GM23248 (cell line): Measurements from ENCODE around the gene GRAMD1A. TPM values are rescaled to one million over a fixed set of nuclear protein-coding genes. Genes with fewer than 3 reads are reported as not detected.

Experiments
- DNase-seq: peaks from one replicate; pipeline ENCODE4 v3.0.0-alpha.2; 2015
- H2AFZ ChIP-seq: fragments of 200-600 bp; sonication (generic); 2 replicates; pipeline ENCODE4 v1.6.1; 2016; ENCODE audit warnings: antibody characterized with exemption
- H3F3A ChIP-seq: fragments of 200-600 bp; sonication (generic); 2 replicates; pipeline ENCODE4 v1.6.1; 2016; ENCODE audit warnings: mild to moderate bottlenecking, antibody characterized with exemption, mixed run types; ENCODE audit not compliant: insufficient read depth
- H3K27ac ChIP-seq: fragments of 200-600 bp; sonication (generic); 2 replicates; pipeline ENCODE4 v1.5.1; 2016; ENCODE audit warnings: mild to moderate bottlenecking
- H3K27me3 ChIP-seq: fragments of 200-600 bp; sonication (generic); replicated peaks from 2 replicates; pipeline ENCODE4 v1.6.1; 2016; ENCODE audit warnings: mild to moderate bottlenecking; ENCODE audit not compliant: insufficient read depth
- H3K36me3 ChIP-seq: fragments of 200-600 bp; sonication (generic); 2 replicates; pipeline ENCODE4 v1.6.1; 2016; ENCODE audit warnings: low read depth, mild to moderate bottlenecking
- H3K4me1 ChIP-seq: fragments of 200-600 bp; sonication (generic); 2 replicates; pipeline ENCODE4 v1.6.1; 2016; ENCODE audit warnings: mild to moderate bottlenecking; ENCODE audit not compliant: insufficient read depth
- H3K4me2 ChIP-seq: fragments of 200-600 bp; sonication (generic); one replicate; pipeline ENCODE4 v1.6.1; 2016; ENCODE audit warnings: mild to moderate bottlenecking; ENCODE audit not compliant: unreplicated experiment
- H3K4me3 ChIP-seq: fragments of 200-600 bp; sonication (generic); 2 replicates; pipeline ENCODE4 v1.5.1; 2016; ENCODE audit warnings: mild to moderate bottlenecking
- H3K79me2 ChIP-seq: fragments of 200-600 bp; sonication (generic); 2 replicates; pipeline ENCODE4 v1.6.1; 2016; ENCODE audit warnings: mild to moderate bottlenecking; ENCODE audit not compliant: insufficient read depth
- H3K9ac ChIP-seq: fragments of 200-600 bp; sonication (generic); 2 replicates; pipeline ENCODE4 v1.6.1; 2016; ENCODE audit warnings: mild to moderate bottlenecking
- H3K9me2 ChIP-seq: fragments of 200-600 bp; sonication (generic); 2 replicates; pipeline ENCODE4 v1.6.1; 2016; ENCODE audit warnings: mixed run types, mild to moderate bottlenecking, moderate library complexity; ENCODE audit not compliant: insufficient read depth
- H3K9me3 ChIP-seq: fragments of 200-600 bp; sonication (generic); one replicate; pipeline ENCODE4 v1.6.1; 2017; ENCODE audit warnings: low read depth
- H4K20me1 ChIP-seq: fragments of 200-600 bp; sonication (generic); 2 replicates; pipeline ENCODE4 v1.6.0; 2016; ENCODE audit not compliant: insufficient read depth
- EZH2 ChIP-seq: fragments of 200-600 bp; sonication (generic); IDR thresholded peaks from 2 replicates; pipeline ENCODE4 v1.6.1; 2018; ENCODE audit warnings: antibody characterized with exemption, mild to moderate bottlenecking; ENCODE audit not compliant: insufficient read depth, poor library complexity, severe bottlenecking
- EZH2phosphoT487 ChIP-seq: fragments of 200-600 bp; sonication (generic); IDR thresholded peaks from 2 replicates; pipeline ENCODE4 v1.6.1; 2018; ENCODE audit warnings: antibody characterized with exemption, moderate library complexity, mild to moderate bottlenecking, low read depth; ENCODE audit not compliant: insufficient read depth
- WGBS, 2 experiments: methylation state at CpG; one replicate each; pipeline ENCODE4 v1.1.6; 2015 to 2017; ENCODE audit warnings: low lambda C conversion rate in 2 of 2, low coverage in 1 of 2; ENCODE audit errors: missing lambda C conversion rate in 2 of 2; 5-methylcytosine and 5-hydroxymethylcytosine counted together
- in situ Hi-C: fragments of 300-500 bp; cut with MboI; formaldehyde crosslinking; loops from 2 replicates; pipeline ENCODE4 v1.15.0; 2020
- polyA plus RNA-seq: library from polyadenylated mRNA; unstranded; fragments of >200 nt; fragmentation: Nextera tagmentation; extraction: Ambion mirVana; gene quantifications from 2 replicates; pipeline ENCODE4 v1.2.1, GENCODE V29; 2016
- total RNA-seq: library from RNA; depleted of rRNA; stranded (reverse); fragments of >200 nt; shearing (Covaris generic); gene quantifications from 2 replicates; pipeline ENCODE4 v1.2.3, GENCODE V29; 2014

The GRAMD1A gene
- total and polyA plus RNA-seq, 2 experiments from 2014 or later, result 17.3 to 33.8 TPM

DNA sequence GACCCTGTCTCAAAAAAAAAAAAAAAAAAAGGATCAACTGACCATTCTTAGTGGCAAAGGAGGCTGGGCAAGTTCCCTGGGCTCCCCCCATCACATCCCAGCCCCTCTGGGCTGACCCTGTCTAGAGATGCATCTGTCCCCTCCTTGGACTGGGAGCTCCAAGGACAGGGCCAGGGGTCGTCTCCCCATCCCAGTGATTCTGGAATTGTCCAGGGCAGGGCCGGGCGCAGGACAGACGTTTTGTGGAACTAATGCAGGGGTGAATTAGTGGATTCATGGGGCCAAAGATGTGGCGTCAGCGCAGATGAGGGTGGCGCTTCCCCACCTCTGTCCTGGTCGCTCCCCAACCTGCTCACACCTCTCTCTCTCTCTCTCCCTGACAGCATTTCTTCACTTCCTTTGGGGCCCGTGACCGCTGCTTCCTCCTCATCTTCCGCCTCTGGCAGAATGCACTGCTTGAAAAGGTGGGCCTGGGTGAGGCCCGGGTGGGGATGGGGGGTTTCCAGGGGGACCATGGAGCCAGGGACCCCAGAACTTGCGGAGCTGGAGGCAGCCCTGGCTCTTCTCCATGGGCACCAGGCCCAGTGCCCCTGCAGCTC lies 11.1 kb downstream of the GRAMD1A start:
- no peak for TF ChIP-seq EZH2
- no peak for TF ChIP-seq EZH2phosphoT487
- H3K9me3 ChIP-seq, result no peaks in the 10 kb centered on the region
- H4K20me1 ChIP-seq, result no peaks in the 10 kb centered on the region
- peaks cover 22% of the 10 kb centered on the region; the same call in 1 of the 2 replicates for H3K79me2 ChIP-seq
- DNase-seq, result no peak
- H3K27me3 ChIP-seq, result no peaks in the 10 kb centered on the region
- no peak overlapping the region for H3K9ac ChIP-seq
- no peak overlapping the region for H2AFZ ChIP-seq
- H3K4me3 ChIP-seq, result no peak overlapping the region
- no peaks in the 10 kb centered on the region for H3K9me2 ChIP-seq
- WGBS, 2 experiments, result 82 to 88% methylated on average over 9 to 13 of the region's 13 CpGs
- no peaks in the 10 kb centered on the region for H3F3A ChIP-seq
- in situ Hi-C loops, result no loop called here
- H3K4me2 ChIP-seq, result no peak overlapping the region
- no peaks in the 10 kb centered on the region for H3K4me1 ChIP-seq
- no peaks in the 10 kb centered on the region for H3K36me3 ChIP-seq
- no peak overlapping the region for H3K27ac ChIP-seq

DNA sequence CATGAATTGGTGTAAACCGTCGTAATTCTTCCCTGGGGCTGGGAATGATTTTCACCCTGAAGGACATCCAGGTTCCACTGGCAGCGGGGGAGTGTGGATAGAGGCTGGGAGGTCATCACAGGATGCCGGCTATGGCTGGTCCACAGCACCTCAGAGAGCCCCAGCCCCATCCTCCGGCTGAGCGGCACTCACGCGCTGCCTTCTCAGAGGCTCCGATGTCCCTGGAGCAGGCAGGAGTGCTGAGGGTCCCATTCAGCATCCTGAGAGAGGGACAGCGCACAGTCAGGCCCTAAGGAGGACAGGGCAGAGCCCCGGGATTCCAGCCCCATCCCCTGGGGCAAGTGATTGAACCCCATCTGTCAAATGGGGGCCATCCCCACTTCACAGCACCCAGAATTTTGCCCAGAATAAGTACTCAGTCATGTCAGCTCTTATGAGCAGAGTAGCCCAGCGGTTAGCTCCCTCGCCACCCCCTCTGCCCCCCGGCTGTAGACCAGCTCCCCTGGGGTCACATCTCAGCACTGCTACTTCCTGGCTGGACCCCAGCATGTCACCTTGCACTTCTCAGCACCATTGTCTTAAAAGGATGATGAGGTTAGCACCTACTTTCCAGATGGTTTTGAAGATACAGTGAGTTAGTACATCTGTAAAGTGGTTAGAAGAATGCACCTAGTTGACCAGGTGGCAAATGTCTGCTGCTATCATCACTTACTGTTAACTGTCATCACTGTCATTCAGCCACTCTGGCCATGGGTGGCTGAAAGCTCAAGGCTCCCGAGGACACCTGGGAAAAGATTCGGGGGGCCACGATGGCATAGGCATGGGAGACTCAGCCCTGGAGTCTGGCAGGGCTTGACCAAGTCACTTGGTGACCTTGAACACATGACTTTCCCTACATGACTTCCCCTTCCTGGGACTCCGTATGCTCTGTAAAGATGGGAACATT lies 11.9 kb downstream of the GRAMD1A start:
- Histone ChIP-seq H2AFZ (no peak overlapping the region), H3K27me3 (no peaks in the 10 kb centered on the region), H3K4me2 (no peak overlapping the region), H4K20me1 (no peaks in the 10 kb centered on the region), H3K79me2 (peaks cover 13% of the 10 kb centered on the region; the same call in 1 of the 2 replicates), H3K9ac (no peak overlapping the region), H3K27ac (no peak overlapping the region), H3K4me3 (no peak overlapping the region), H3K4me1 (no peaks in the 10 kb centered on the region), H3K9me3 (no peaks in the 10 kb centered on the region), H3F3A (no peaks in the 10 kb centered on the region), H3K36me3 (no peaks in the 10 kb centered on the region), H3K9me2 (no peaks in the 10 kb centered on the region)
- DNase-seq, result no peak
- TF ChIP-seq EZH2, result no peak
- TF ChIP-seq EZH2phosphoT487, result no peak
- in situ Hi-C loops, result no loop called here
- WGBS, 2 experiments, result 97 to 98% methylated on average over 17 to 18 of the region's 18 CpGs

DNA sequence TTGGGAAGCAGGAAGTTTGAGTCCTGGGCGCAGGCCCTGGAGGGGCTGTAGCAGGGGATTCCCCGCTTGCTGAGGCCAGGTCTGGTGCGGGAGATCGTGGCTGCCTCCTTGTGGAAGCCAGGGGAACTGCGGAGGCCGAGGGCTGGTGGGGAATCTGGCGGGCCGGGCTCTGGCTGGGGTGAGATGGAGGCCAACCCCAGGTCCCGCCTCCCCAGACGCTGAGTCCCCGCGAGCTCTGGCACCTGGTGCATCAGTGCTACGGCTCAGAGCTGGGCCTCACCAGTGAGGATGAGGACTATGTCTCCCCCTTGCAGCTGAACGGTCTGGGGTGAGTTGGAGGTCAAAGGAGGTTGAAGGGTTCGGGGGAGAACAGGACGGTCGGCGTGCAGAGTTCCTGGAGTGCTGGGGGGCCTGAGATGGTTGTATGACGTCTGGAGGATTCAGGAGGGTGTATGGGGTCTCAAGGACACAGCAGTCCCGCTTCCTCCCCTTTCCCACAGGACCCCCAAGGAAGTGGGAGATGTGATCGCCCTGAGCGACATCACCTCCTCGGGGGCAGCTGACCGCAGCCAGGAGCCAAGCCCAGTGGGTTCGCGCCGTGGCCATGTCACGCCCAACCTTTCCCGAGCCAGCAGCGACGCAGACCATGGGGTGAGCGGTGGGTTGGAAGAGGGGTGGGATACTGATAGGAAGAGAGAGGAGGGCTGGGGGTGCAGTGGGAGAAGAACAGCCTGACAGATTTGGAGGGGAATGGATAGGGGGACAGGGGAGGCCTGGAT lies 13.1 kb downstream of the GRAMD1A start:
- Histone ChIP-seq H3K79me2 (0 out of 2 replicates have a peak, but pooled peaks cover 1% of the 10 kb centered on the region), H3K9me2 (no peaks in the 10 kb centered on the region), H3K27ac (no peak overlapping the region), H3K4me3 (no peak overlapping the region), H3K4me1 (no peaks in the 10 kb centered on the region), H2AFZ (no peak overlapping the region), H3K9me3 (no peaks in the 10 kb centered on the region), H3F3A (no peaks in the 10 kb centered on the region), H4K20me1 (no peaks in the 10 kb centered on the region), H3K4me2 (no peak overlapping the region), H3K27me3 (no peaks in the 10 kb centered on the region), H3K36me3 (no peaks in the 10 kb centered on the region; the same call in 1 of the 2 replicates), H3K9ac (no peak overlapping the region)
- 66 to 70% methylated on average over 31 to 32 of the region's 32 CpGs for WGBS, 2 experiments
- TF ChIP-seq EZH2phosphoT487 (no peak), EZH2 (no peak)
- peak; percentile 65 for DNase-seq
- in situ Hi-C loops, result no loop called here
